NK-92 treated with Interleukin-12 subunit alpha and Interleukin-12 subunit beta, amount 100 ng/mL, for 24 hours (cell line): ENCODE measurements around the gene PET100.

Experiments
- DNase-seq: peaks from one replicate; lab custom pipeline; 2025; lab: John Stamatoyannopoulos, UW

Gene PET100

GRCh38 chr19:7650148-7650547 lies 20.6 kb downstream of the PET100 start:
- no peak for DNase-seq

- DNase-seq, result peak; percentile 64
Observed at GRCh38 chr19:7652061-7652641, 22.6 kb downstream of the PET100 start.

GRCh38 chr19:7654401-7654800 lies 24.8 kb downstream of the PET100 start:
- DNase-seq, result no peak

- no peak for DNase-seq
Observed at GRCh38 chr19:7655581-7655980, 26.0 kb downstream of the PET100 start.

- DNase-seq, result no peak
Observed at GRCh38 chr19:7657131-7657751, 27.6 kb downstream of the PET100 start.

GRCh38 chr19:7658219-7658686 lies 28.7 kb downstream of the PET100 start:
- DNase-seq, result no peak

- DNase-seq, result no peak
Observed at GRCh38 chr19:7661744-7662538, 32.3 kb downstream of the PET100 start.

- DNase-seq, result no peak
Observed at GRCh38 chr19:7662657-7663056, 33.1 kb downstream of the PET100 start.

GRCh38 chr19:7663706-7664105 lies 34.1 kb downstream of the PET100 start:
- DNase-seq, result no peak

GRCh38 chr19:7665076-7665475 lies 35.5 kb downstream of the PET100 start:
- DNase-seq, result no peak

- no peak for DNase-seq
Observed at GRCh38 chr19:7668842-7669241, 39.2 kb downstream of the PET100 start, which contains the start of gene RETN. RETN (plus strand) TSS chr19:7669049; CDS start chr19:7669327, 278 bp downstream.

GRCh38 chr19:7669641-7670040 lies 40.0 kb downstream of the PET100 start:
- DNase-seq, result no peak

- no peak for DNase-seq
Observed at GRCh38 chr19:7670150-7670783, 40.7 kb downstream of the PET100 start.

- no peak for DNase-seq
Observed at GRCh38 chr19:7670790-7671189, 41.2 kb downstream of the PET100 start.

GRCh38 chr19:7672522-7672921 lies 42.9 kb downstream of the PET100 start:
- no peak for DNase-seq

- DNase-seq, result peak; percentile 46
Observed at GRCh38 chr19:7674010-7675005, 44.7 kb downstream of the PET100 start.

GRCh38 chr19:7676376-7676775 lies 46.8 kb downstream of the PET100 start:
- DNase-seq, result no peak

- no peak for DNase-seq
Observed at GRCh38 chr19:7676854-7677253, 47.3 kb downstream of the PET100 start, which contains the start of gene MCEMP1. MCEMP1 (plus strand) TSS chr19:7677090; CDS start chr19:7677121, 31 bp downstream.

- DNase-seq, result no peak
Observed at GRCh38 chr19:7677669-7678311, 48.2 kb downstream of the PET100 start.

GRCh38 chr19:7678971-7679751 lies 49.6 kb downstream of the PET100 start:
- DNase-seq, result no peak
